IMR-90 (cell line): ENCODE measurements around the gene ZNF423. TPM values are rescaled to one million over a fixed set of nuclear protein-coding genes. Genes with fewer than 3 reads are reported as not detected.

Source experiments
- ATAC-seq: fragments of 200-7000 bp; cut with Tn5 transposase; 2 replicates; pipeline ENCODE4 v1.9.1; 2020; ENCODE audit warnings: low read depth, mild to moderate bottlenecking, moderate library complexity
- BruUV-seq: library from RNA; stranded (reverse); fragments of 400-500 nt; replicated peaks from 2 replicates; lab custom pipeline; 2021; lab: Mats Ljungman, UMichigan
- CTCF ChIA-PET: fragments of 300-600 bp; formaldehyde crosslinking; extraction: SDS; loops from one replicate; lab custom pipeline; 2021; ENCODE audit warnings: antibody characterized with exemption; lab: Yijun Ruan, JAX
- POLR2A ChIA-PET: fragments of 300-600 bp; sonication (Branson Sonifier 250); formaldehyde crosslinking; loops from one replicate; lab custom pipeline; 2022; ENCODE audit warnings: antibody characterized with exemption; ENCODE audit not compliant: unreplicated experiment; lab: Charles Lee
- DNase-seq: peaks from one replicate; pipeline ENCODE4 v3.0.0; 2013
- H2AFZ ChIP-seq: replicated peaks from 2 replicates; pipeline ENCODE3; 2013; ENCODE audit warnings: low read length, mild to moderate bottlenecking; ENCODE audit not compliant: poor library complexity
- H2AK5ac ChIP-seq: 2 replicates; pipeline ENCODE4 v1.6.1; 2013; ENCODE audit warnings: low read depth, low read length, inconsistent platforms
- H2AK9ac ChIP-seq: replicated peaks from 2 replicates; pipeline ENCODE3; 2013; ENCODE audit warnings: mild to moderate bottlenecking, low read depth, low read length, moderate library complexity; ENCODE audit not compliant: poor library complexity
- H2BK120ac ChIP-seq: 2 replicates; pipeline ENCODE4 v1.6.1; 2013; ENCODE audit warnings: low read depth, low read length, inconsistent platforms
- H2BK15ac ChIP-seq: 3 replicates; pipeline ENCODE4 v1.6.1; 2013; ENCODE audit warnings: low read depth, low read length, inconsistent platforms
- H2BK20ac ChIP-seq: 2 replicates; pipeline ENCODE4 v1.6.1; 2013; ENCODE audit warnings: low read depth, mild to moderate bottlenecking, inconsistent platforms, low read length, moderate library complexity
- H2BK5ac ChIP-seq: 2 replicates; pipeline ENCODE4 v1.6.1; 2013; ENCODE audit warnings: mild to moderate bottlenecking, low read depth, low read length, inconsistent platforms; ENCODE audit not compliant: poor library complexity, severe bottlenecking
- H3K14ac ChIP-seq: replicated peaks from 2 replicates; pipeline ENCODE4 v1.6.1; 2013; ENCODE audit warnings: low read depth, low read length, inconsistent platforms
- H3K18ac ChIP-seq: 2 replicates; pipeline ENCODE4 v1.6.1; 2013; ENCODE audit warnings: low read depth, low read length, control low read depth
- H3K23ac ChIP-seq: 2 replicates; pipeline ENCODE4 v1.6.1; 2013; ENCODE audit warnings: low read depth, low read length, inconsistent platforms
- H3K27ac ChIP-seq: 2 replicates; pipeline ENCODE4 v1.5.1; 2013; ENCODE audit warnings: mild to moderate bottlenecking, control low read depth, low read length; ENCODE audit not compliant: insufficient read depth
- H3K27me3 ChIP-seq: 2 replicates; pipeline ENCODE4 v1.6.1; 2013; ENCODE audit warnings: low read length; ENCODE audit not compliant: control insufficient read depth, insufficient read depth
- H3K36me3 ChIP-seq: 2 replicates; pipeline ENCODE4 v1.6.1; 2013; ENCODE audit warnings: low read length, mixed read lengths; ENCODE audit not compliant: control insufficient read depth, insufficient read depth
- H3K4ac ChIP-seq: 2 replicates; pipeline ENCODE4 v1.6.1; 2013; ENCODE audit warnings: low read depth, low read length, inconsistent platforms
- H3K4me1 ChIP-seq: 2 replicates; pipeline ENCODE4 v1.6.1; 2013; ENCODE audit warnings: low read length, mixed read lengths; ENCODE audit not compliant: control insufficient read depth, insufficient read depth
- H3K4me2 ChIP-seq: 2 replicates; pipeline ENCODE4 v1.6.1; 2013; ENCODE audit warnings: low read depth, mild to moderate bottlenecking, control low read depth, low read length, moderate library complexity
- H3K4me3 ChIP-seq: 2 replicates; pipeline ENCODE4 v1.5.1; 2013; ENCODE audit warnings: low read depth, mild to moderate bottlenecking, control low read depth, low read length, moderate library complexity; ENCODE audit not compliant: insufficient read depth
- H3K56ac ChIP-seq: 2 replicates; pipeline ENCODE4 v1.6.1; 2013; ENCODE audit warnings: low read length, inconsistent platforms; ENCODE audit not compliant: insufficient read depth; ENCODE audit errors: extremely low read depth
- H3K79me1 ChIP-seq, 2 experiments: 2 replicates each; pipeline ENCODE4 v1.6.1; 2013; ENCODE audit warnings: low read length in 2 of 2, inconsistent platforms in 1 of 2, low read depth in 1 of 2
- H3K9ac ChIP-seq: 2 replicates; pipeline ENCODE4 v1.6.1; 2013; ENCODE audit warnings: low read depth, low read length, control low read depth
- H3K9me1 ChIP-seq: 2 replicates; pipeline ENCODE4 v1.6.1; 2013; ENCODE audit warnings: low read length, inconsistent platforms; ENCODE audit not compliant: insufficient read depth
- H3K9me3 ChIP-seq: 2 replicates; pipeline ENCODE4 v1.6.1; 2013; ENCODE audit warnings: low read length; ENCODE audit not compliant: control insufficient read depth, insufficient read depth
- H4K20me1 ChIP-seq: 2 replicates; pipeline ENCODE4 v1.6.1; 2013; ENCODE audit warnings: low read length, inconsistent platforms; ENCODE audit not compliant: insufficient read depth
- H4K5ac ChIP-seq: 2 replicates; pipeline ENCODE4 v1.6.1; 2013; ENCODE audit warnings: mild to moderate bottlenecking, low read depth, low read length, control low read depth
- H4K8ac ChIP-seq, 2 experiments: 2 replicates each; pipeline ENCODE4 v1.6.1; 2013; ENCODE audit warnings: low read depth in 2 of 2, low read length in 2 of 2, control low read depth in 1 of 2, inconsistent platforms in 1 of 2
- H4K91ac ChIP-seq: 2 replicates; pipeline ENCODE4 v1.6.1; 2013; ENCODE audit warnings: low read depth, low read length, inconsistent platforms; ENCODE audit not compliant: insufficient read depth
- CHD1 ChIP-seq: IDR thresholded peaks from 2 replicates; pipeline ENCODE4 v1.6.1; 2012; ENCODE audit warnings: low read depth, low read length, improper control_type of control experiment
- CTCF ChIP-seq: conservative IDR thresholded peaks from 2 replicates; pipeline ENCODE4 v1.5.1; 2012; ENCODE audit warnings: mild to moderate bottlenecking, low read depth, low read length, improper control_type of control experiment
- ELK1 ChIP-seq: fragments of 150-350 bp; IDR thresholded peaks from 2 replicates; pipeline ENCODE4 v1.6.1; 2016; ENCODE audit warnings: low read depth, mild to moderate bottlenecking, low read length, moderate library complexity, borderline replicate concordance
- FOS ChIP-seq: fragments of 150-350 bp; IDR thresholded peaks from 2 replicates; pipeline ENCODE4 v1.6.1; 2016; ENCODE audit warnings: low read depth, low read length
- MAZ ChIP-seq: IDR thresholded peaks from 2 replicates; pipeline ENCODE4 v1.6.1; 2012; ENCODE audit warnings: low read depth, mild to moderate bottlenecking, low read length, improper control_type of control experiment, moderate library complexity, borderline replicate concordance
- NFE2L2 ChIP-seq: fragments of 150-350 bp; IDR thresholded peaks from 2 replicates; pipeline ENCODE4 v1.6.1; 2016; ENCODE audit warnings: low read depth, mild to moderate bottlenecking, low read length
- POLR2A ChIP-seq: IDR thresholded peaks from 2 replicates; pipeline ENCODE4 v1.6.1; 2012; ENCODE audit warnings: mild to moderate bottlenecking, low read depth, low read length
- RCOR1 ChIP-seq: IDR thresholded peaks from 2 replicates; pipeline ENCODE4 v1.6.1; 2012; ENCODE audit warnings: mild to moderate bottlenecking, low read length, improper control_type of control experiment; ENCODE audit not compliant: insufficient replicate concordance
- RFX5 ChIP-seq: IDR thresholded peaks from 2 replicates; pipeline ENCODE4 v1.8.0; 2012; ENCODE audit warnings: low read depth, mild to moderate bottlenecking, low read length, moderate library complexity
- SMC3 ChIP-seq: fragments of 150-350 bp; IDR thresholded peaks from 2 replicates; pipeline ENCODE4 v1.6.1; 2016; ENCODE audit warnings: low read depth, mild to moderate bottlenecking, antibody characterized with exemption, low read length, moderate library complexity
- whole genome bisulfite sequencing, 2 experiments: methylation state at CpG; one replicate each; pipeline versions ENCODE4 v1.1.5 to v1.1.7; 2013; ENCODE audit warnings: missing lambda C conversion rate in 2 of 2; ENCODE audit not compliant: insufficient read length in 1 of 2; ENCODE audit errors: extremely low coverage in 2 of 2; 5-methylcytosine and 5-hydroxymethylcytosine counted together
- dilution Hi-C: fragments of 300-500 bp; cut with HindIII; formaldehyde crosslinking; loops from one replicate; pipeline ENCODE4 v1.14.3; 2018; ENCODE audit warnings: low sequenced_read_pairs; ENCODE audit not compliant: unreplicated experiment
- in situ Hi-C: fragments of 300-500 bp; cut with MboI; formaldehyde crosslinking; loops from 3 replicates; pipeline ENCODE4 v1.14.3; 2019; ENCODE audit warnings: low sequenced_read_pairs, inconsistent platforms, mixed read lengths
- intact Hi-C: fragments of 100-400 bp; cut with micrococcal nuclease; formaldehyde crosslinking; loops from 2 replicates; pipeline ENCODE4 v1.10.0; 2022
- polyA plus RNA-seq, 3 experiments: library from polyadenylated mRNA; depleted of rRNA; stranded (reverse); fragments of >200 nt; gene quantifications; 2 replicates each; pipeline ENCODE4 v1.2.3, GENCODE V29; 2012; ENCODE audit warnings: low replicate concordance in 1 of 3
- total RNA-seq: library from RNA; depleted of rRNA; stranded (reverse); fragments of >200 nt; gene quantifications from 2 replicates; pipeline ENCODE4 v1.2.3, GENCODE V29; 2012

ZNF423 gene
- total and polyA plus RNA-seq, 2 of the 4 experiments (the other 2 are of a cell fraction), result under 0.01 to 0.10 TPM

GRCh38 chr16:49587511-49587910 lies 268.4 kb downstream of the ZNF423 start:
- 60% methylated on average over 1 of the region's 1 CpG; no CpG with 5 or more reads in 1 of the 2 experiments for WGBS, 2 experiments

More at GRCh38 chr16:49587511-49587910, 268.4 kb downstream of the ZNF423 start:
- H2BK15ac ChIP-seq, result no peak overlapping the region
- H2BK20ac ChIP-seq, result no peak overlapping the region
- H3K56ac ChIP-seq, result no peak overlapping the region
- no peaks in the 10 kb centered on the region for H3K36me3 ChIP-seq
- H3K18ac ChIP-seq, result no peak overlapping the region
- H3K79me1 ChIP-seq, result no peaks in the 10 kb centered on the region
- CTCF ChIA-PET, result no interaction called here
- no peak overlapping the region for H4K8ac ChIP-seq
- H3K9me3 ChIP-seq, result no peaks in the 10 kb centered on the region
- intact Hi-C loops, result no loop called here
- no peak for DNase-seq
- no peaks in the 10 kb centered on the region for H4K20me1 ChIP-seq
- POLR2A ChIA-PET, result no interaction called here
- H3K4me1 ChIP-seq, result no peaks in the 10 kb centered on the region
- peaks cover 26% of the 10 kb centered on the region for H3K27me3 ChIP-seq
- no peak overlapping the region for H4K5ac ChIP-seq
- no peak overlapping the region for H2BK5ac ChIP-seq
- H3K4me2 ChIP-seq, result no peak overlapping the region
- no peak overlapping the region for H3K14ac ChIP-seq
- no TSS peak for BruUV-seq
- in situ Hi-C loops, result no loop called here
- no peak overlapping the region for H3K23ac ChIP-seq
- no peak overlapping the region for H2AK9ac ChIP-seq
- no peak for TF ChIP-seq CTCF
- no peak for TF ChIP-seq RFX5
- TF ChIP-seq FOS, result no peak
- no peak for TF ChIP-seq NFE2L2
- TF ChIP-seq RCOR1, result no peak
- TF ChIP-seq CHD1, result no peak
- no peak for TF ChIP-seq ELK1
- TF ChIP-seq MAZ, result no peak
- no peak for TF ChIP-seq POLR2A
- TF ChIP-seq SMC3, result no peak
- ATAC-seq, result no peak
- no peak overlapping the region for H3K4me3 ChIP-seq
- no peak overlapping the region for H4K91ac ChIP-seq
- H3K9ac ChIP-seq, result no peak overlapping the region
- H3K4ac ChIP-seq, result no peak overlapping the region
- no peak overlapping the region for H2BK120ac ChIP-seq
- no peaks in the 10 kb centered on the region for H3K9me1 ChIP-seq
- no peak overlapping the region for H2AK5ac ChIP-seq
- dilution Hi-C loops, result no loop called here
- H3K27ac ChIP-seq, result no peak overlapping the region
- no peak overlapping the region for H2AFZ ChIP-seq
